ENCODE results near the gene EIF3C.
"Not testable (repeated sequence)": the region's sequence is repeated elsewhere in the genome, so short reads cannot be mapped to it uniquely, and the experiment has no call there.

DNA sequence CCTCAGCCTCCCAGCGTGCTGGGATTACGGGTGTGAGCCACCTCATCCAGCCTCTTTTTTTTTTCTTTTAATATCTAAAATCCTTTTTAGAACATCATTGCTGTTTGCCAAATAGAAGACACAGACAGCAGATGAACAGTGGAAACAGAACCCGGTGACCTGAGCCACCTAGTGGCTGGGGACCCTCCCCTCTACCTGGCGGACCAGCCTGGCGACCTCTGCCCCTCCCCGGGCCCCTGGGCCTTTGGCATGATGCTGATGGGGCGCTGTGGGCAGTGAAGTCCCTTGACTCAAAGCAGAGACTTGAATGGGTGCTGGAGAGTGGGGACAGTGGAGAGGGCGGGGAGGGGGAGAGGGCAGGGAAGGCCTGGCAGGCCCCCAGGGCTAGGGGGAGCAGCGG is 11.5 kb upstream of the EIF3C start:
- not testable (repeated sequence) for TF ChIP-seq CTCF, POLR2A (IDR thresholded peaks at IDR 0.05)

Measured in body of pancreas (tissue), 4 donors.